Astrocyte of the cerebellum (primary cell): Measurements from ENCODE around the gene TMEM200A.

ENCODE experiments used
- DNase-seq: peaks from one replicate; pipeline ENCODE4 v3.0.0-alpha.2; 2011; ENCODE audit warnings: low read depth
- H3K4me3 ChIP-seq: 2 replicates; pipeline ENCODE4 v1.5.1; 2011; ENCODE audit warnings: mild to moderate bottlenecking, low read depth, low read length, moderate library complexity
- in situ Hi-C: cut with HindIII; loops from 2 replicates; pipeline ENCODE4 v1.10.0; 2017; ENCODE audit warnings: low sequenced_read_pairs
- TF ChIP-seq, protein P1 (sequence below): IDR thresholded peaks from 2 replicates; pipeline ENCODE4 v1.5.1; 2012; ENCODE audit warnings: low read length, low read depth, moderate library complexity, mild to moderate bottlenecking; ENCODE audit errors: missing control alignments

Gene TMEM200A

DNA sequence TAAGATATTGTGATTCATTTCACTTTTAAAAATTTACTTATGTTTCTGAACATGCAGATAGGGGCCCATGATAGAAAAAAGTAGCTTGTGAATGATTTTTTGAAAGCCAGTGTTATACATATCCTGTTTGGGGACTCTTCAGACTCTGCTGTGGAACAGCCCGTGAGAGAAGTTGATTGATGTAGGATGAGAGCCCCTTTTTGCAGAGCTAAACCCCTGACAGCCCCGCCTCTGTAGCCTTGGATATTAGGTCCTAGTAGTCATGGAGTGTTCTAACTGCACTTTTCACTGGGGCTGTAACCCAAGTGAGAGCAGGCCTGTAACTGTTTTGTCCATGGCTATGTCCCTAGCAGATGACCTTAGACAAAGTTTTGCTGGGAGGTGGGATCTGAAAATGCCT, 8.2 kb downstream of the TMEM200A start:
- TF ChIP-seq, protein P1, sequence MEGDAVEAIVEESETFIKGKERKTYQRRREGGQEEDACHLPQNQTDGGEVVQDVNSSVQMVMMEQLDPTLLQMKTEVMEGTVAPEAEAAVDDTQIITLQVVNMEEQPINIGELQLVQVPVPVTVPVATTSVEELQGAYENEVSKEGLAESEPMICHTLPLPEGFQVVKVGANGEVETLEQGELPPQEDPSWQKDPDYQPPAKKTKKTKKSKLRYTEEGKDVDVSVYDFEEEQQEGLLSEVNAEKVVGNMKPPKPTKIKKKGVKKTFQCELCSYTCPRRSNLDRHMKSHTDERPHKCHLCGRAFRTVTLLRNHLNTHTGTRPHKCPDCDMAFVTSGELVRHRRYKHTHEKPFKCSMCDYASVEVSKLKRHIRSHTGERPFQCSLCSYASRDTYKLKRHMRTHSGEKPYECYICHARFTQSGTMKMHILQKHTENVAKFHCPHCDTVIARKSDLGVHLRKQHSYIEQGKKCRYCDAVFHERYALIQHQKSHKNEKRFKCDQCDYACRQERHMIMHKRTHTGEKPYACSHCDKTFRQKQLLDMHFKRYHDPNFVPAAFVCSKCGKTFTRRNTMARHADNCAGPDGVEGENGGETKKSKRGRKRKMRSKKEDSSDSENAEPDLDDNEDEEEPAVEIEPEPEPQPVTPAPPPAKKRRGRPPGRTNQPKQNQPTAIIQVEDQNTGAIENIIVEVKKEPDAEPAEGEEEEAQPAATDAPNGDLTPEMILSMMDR, result no peak
- in situ Hi-C loops, result no loop called here

GRCh38 chr6:130376936-130377335, 11.1 kb downstream of the TMEM200A start:
- H3K4me3 ChIP-seq, result no peak overlapping the region
- DNase-seq, result no peak
- in situ Hi-C loops, result no loop called here
- TF ChIP-seq, protein P1, result no peak

More for the DNA sequence above, 8.2 kb downstream of the TMEM200A start:
- DNase-seq, result no peak
- no peak overlapping the region for H3K4me3 ChIP-seq

GRCh38 chr6:130377371-130377770, 11.6 kb downstream of the TMEM200A start:
- TF ChIP-seq, protein P1, result no peak
- H3K4me3 ChIP-seq, result no peak overlapping the region
- DNase-seq, result no peak
- in situ Hi-C loops, result no loop called here

DNA sequence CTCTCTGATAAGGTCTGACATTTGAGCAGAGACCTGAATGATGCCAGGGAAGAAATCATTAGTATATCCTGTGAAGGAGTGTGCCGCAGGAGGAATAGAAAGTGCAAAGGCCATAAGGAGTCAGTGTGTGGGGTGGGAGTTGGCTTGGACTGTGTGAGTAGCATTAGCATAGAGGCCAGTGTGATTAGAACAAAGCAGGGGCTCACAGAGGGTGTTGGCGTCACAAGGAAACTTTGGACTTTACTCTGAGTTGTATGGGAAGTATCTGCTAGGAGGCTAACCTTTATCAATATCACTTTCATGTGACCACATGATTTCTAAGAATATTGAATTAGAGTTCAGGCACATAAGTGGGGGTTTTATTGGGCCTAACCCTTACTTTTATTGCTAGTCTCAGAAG, 12.1 kb downstream of the TMEM200A start:
- in situ Hi-C loops, result no loop called here
- TF ChIP-seq, protein P1, result no peak
- no peak overlapping the region for H3K4me3 ChIP-seq
- no peak for DNase-seq

DNA sequence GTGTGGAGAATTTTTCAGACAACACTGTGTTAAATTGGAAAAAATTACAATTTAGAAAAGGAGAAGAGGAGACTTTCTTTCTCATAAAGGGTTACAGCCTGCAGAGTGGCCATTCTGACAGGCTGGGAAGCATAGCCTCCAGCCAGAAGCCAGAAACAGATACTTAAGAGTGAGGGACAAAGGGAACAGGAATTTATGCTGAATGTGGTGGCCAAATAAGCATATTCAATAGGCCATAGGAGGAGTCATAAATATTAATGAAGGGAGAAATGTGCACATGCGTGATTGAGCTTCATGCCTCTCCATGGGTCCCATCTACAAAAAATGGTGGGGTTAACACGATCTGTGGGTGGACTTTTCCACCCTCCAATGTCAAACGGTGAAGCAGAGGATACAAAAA, 13.4 kb downstream of the TMEM200A start:
- TF ChIP-seq, protein P1, result no peak
- in situ Hi-C loops, result no loop called here
- no peak for DNase-seq
- no peak overlapping the region for H3K4me3 ChIP-seq

GRCh38 chr6:130381012-130381411, 15.2 kb downstream of the TMEM200A start:
- in situ Hi-C loops, result no loop called here
- no peak for DNase-seq
- no peak overlapping the region for H3K4me3 ChIP-seq
- TF ChIP-seq, protein P1, result no peak
